GM18517 (cell line): ENCODE results near the gene FDPS.
"Not testable (repeated sequence)": the region's sequence is repeated elsewhere in the genome, so short reads cannot be mapped to it uniquely, and the experiment has no call there.

Experiments used
- ATAC-seq: cut with Tn5 transposase; IDR thresholded peaks from one replicate; pipeline ENCODE4 v1.9.1; 2021; ENCODE audit warnings: mild to moderate bottlenecking, moderate library complexity; ENCODE audit not compliant: unreplicated experiment

Gene FDPS

DNA sequence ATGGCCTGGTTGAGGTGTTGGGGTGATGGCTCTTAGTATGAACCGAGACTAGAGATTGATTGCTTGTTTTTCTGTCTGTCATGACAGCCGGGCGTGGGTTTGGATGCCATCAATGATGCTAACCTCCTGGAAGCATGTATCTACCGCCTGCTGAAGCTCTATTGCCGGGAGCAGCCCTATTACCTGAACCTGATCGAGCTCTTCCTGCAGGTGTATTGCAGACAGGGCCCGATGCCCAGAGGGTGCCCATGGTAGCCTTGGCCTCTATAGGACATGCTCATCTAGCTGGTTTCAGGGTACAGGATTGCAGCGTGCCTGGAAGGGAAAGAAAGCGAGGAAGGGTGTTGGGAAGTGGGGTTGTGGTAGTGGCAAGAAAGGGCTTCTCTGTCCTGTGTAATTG lies 9.4 kb downstream of the FDPS start:
- no peak for ATAC-seq

GRCh38 chr1:155319536-155319935 lies 10.9 kb downstream of the FDPS start:
- no peak for ATAC-seq

DNA sequence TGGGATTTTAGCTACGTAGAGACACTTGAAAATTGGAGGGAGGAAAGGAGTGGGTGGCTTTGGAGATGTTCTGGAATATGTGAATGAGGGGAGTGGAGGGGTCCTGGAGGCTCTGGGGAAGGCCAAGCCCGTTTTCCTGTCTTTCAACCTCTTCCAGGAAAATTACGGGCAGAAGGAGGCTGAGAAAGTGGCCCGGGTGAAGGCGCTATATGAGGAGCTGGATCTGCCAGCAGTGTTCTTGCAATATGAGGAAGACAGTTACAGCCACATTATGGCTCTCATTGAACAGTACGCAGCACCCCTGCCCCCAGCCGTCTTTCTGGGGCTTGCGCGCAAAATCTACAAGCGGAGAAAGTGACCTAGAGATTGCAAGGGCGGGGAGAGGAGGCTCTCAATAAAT lies 11.6 kb downstream of the FDPS start:
- no peak for ATAC-seq

GRCh38 chr1:155320661-155321617 lies 12.3 kb downstream of the FDPS start, which contains the start of gene RUSC1:
Gene RUSC1 (plus strand): TSS chr1:155320894. CDS start chr1:155321774, 880 bp downstream.
- no peak for ATAC-seq

DNA sequence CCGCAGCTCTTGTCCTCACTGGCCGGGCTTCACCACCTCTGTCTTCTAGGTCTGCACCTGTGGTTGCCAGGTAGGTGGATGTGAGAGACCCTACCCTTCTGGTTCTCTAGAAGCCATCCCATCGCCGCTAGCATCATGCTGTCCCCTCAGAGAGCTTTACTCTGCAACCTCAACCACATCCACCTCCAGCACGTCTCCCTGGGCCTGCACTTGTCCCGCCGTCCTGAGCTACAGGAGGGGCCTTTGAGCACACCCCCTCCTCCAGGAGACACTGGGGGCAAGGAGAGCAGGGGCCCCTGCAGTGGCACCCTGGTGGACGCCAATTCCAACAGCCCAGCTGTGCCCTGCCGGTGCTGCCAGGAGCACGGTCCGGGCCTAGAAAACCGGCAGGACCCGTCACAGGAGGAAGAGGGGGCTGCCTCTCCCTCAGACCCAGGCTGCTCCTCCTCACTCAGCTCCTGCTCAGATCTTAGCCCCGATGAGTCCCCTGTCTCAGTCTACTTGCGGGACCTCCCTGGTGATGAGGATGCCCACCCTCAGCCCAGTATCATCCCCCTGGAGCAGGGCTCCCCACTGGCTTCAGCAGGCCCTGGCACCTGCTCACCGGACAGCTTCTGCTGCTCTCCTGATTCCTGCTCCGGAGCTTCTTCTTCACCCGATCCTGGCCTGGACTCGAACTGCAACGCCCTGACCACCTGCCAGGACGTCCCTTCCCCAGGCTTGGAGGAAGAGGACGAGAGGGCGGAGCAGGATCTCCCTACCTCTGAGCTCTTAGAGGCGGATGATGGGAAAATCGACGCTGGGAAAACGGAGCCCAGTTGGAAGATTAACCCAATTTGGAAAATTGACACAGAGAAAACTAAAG lies 13.2 kb downstream of the FDPS start:
- no peak for ATAC-seq

GRCh38 chr1:155322571-155322952 lies 13.9 kb downstream of the FDPS start:
- no peak for ATAC-seq

- ATAC-seq: no peak
These were observed 14.5 kb downstream of the FDPS start for GRCh38 chr1:155322953-155323728.

DNA sequence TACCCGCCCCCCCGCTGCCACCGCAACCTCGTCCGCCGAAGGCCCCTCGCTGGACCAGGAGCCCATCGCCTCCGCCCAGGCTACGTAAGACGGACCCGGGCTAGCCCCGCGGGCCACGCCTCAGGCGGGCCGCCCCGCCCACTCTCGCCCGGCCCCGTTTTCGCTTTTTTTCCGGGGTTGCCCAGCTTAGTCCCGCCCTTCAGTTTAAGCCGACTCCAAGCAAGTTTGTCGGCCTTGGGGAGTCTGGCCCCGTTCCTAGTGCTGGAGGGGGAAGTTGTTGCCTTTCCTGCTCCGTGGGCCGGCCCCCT lies 15.0 kb downstream of the FDPS start:
- ATAC-seq: peak; percentile 15

DNA sequence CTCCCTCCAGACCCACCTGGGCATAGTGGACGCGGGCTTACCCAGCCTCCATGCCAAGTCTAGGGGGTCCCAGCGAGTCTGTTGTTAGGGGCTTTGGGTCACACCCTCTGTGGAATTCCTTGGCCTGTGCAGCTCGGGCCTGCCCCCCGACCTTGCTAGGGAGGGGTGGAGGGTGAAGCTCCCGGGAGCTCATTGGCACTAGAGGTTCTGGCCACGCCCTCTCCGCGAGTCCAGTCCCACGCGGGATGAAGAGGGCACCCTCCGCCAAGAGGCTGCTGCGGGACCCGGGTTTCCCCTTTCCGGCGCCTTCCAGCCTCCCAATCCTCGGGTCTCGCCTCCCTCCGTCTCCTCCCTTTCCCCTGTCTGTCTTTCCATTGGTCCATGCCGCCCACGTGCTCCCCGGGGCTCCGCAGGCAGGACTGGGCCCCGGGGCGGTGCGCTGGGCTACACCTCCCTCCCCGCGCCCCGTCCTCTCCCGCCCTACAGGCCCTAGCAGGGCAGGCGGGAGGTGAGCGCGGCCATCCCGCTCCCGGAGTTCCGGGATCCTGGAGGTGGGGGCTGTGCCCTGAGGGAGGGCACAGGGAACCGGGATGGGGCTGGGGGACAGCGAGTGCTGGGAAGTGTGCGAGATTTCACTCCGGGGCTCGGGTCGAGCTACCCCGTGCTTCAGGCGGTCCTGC lies 15.5 kb downstream of the FDPS start:
- ATAC-seq: peak; percentile 63

GRCh38 chr1:155324717-155325602 lies 16.3 kb downstream of the FDPS start:
- ATAC-seq: no peak

DNA sequence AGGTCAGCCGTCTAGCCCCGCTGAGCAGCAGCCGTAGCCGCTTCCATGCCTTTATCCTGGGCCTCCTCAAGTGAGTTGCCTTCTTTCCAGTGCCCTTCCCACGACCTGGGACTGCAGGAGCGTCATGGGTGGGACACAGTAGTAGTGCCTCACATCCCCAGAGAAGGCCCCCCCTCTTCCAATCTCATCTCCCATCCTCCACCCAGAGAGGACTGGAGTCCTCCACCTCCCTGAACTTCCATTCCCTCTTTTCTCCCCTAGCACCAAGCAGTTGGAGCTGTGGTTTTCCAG lies 16.9 kb downstream of the FDPS start:
- ATAC-seq: no peak

GRCh38 chr1:155326020-155326526 lies 17.4 kb downstream of the FDPS start:
- ATAC-seq: no peak

DNA sequence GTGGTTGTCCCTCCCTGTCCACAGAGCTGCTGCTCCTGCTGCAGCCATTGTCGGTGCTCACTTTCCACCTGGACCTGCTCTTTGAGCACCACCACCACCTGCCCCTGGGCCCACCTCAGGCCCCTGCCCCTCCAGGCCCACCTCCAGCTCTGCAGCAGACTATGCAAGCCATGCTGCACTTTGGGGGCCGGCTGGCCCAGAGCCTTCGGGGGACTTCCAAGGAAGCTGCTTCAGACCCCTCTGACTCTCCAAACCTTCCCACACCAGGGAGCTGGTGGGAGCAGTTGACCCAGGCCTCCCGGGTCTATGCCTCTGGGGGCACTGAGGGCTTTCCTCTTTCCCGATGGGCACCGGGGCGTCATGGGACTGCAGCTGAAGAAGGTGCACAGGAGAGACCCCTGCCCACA lies 18.0 kb downstream of the FDPS start:
- ATAC-seq: no peak

DNA sequence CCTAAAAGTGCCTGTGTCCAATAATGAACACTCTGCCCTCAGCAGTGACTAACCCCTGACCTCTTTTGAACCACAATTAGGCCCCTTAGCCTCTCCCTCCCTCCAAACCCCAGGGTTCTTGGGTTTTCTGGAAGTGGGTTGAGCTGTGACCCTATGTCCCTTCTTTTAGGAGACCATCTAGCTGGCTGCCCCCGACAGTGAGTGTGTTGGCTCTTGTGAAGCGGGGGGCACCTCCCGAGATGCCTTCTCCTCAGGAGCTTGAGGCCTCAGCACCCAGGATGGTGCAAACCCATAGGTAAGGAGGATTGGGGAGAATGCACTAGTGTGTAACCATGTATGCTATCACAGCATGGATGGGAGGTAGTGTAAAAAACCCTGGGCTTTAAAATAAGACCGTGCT lies 19.3 kb downstream of the FDPS start:
- ATAC-seq: no peak

DNA sequence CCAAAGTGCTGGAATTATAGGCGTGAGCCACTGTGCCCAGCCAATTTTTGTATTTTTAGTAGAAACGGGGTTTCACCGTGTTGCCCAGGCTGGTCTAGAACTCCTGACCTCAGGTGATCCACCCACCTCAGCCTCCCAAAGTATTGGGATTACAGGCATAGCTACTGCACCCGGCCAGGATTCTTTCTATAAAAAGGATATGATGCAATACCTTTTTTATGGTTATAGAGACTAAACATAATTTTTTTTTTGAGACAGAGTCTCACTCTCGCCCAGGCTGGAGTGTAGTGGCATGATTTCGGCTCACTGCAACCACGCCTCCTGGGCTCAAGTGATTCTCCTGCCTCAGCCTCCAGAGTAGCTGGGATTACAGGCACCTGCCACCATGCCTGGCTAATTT lies 20.2 kb downstream of the FDPS start:
- ATAC-seq: not testable (repeated sequence)

DNA sequence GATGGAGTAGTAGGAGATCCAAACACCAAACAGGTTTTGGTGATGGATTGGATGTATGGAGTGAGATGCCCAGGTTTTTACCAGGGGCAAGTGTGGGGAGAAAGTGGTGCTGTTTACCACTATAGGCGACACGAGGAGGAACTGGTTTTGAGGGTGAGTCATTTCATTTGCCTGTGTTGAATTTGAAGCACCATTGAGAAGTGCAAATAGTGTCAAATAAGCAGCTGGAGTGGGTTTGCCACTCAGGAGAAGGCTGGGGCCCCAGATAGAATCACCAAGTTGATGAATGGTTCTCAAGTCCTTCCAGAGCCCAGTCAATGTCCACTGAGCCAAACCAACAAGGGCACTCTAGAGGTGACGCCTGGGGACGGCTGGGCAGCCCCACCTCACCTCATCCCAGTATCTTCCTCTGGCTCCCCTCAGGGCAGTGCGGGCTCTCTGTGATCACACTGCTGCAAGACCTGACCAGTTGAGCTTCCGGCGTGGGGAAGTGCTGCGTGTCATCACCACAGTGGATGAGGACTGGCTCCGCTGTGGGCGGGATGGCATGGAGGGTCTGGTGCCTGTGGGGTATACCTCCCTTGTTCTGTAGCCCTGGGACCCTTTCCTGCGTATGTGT lies 21.4 kb downstream of the FDPS start:
- no peak for ATAC-seq

DNA sequence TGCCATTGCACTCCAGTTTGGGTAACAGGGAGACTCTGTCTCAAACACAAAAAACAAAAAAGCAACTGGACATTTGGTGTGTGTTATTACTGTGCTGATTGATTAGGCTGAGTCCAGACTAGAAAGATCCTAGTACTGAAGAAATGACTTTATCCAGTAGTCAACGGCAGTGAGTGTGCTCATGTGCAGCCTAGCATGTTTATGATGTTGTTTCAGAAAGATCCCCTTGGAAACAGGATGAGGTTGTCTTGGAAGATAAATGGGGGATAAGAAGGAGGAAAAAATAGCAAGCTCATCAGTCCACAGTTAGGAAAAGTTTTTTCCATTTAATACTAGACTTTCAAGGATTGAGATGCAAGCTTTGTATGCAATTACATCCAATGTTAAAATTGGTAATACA lies 26.3 kb downstream of the FDPS start:
- no peak for ATAC-seq

DNA sequence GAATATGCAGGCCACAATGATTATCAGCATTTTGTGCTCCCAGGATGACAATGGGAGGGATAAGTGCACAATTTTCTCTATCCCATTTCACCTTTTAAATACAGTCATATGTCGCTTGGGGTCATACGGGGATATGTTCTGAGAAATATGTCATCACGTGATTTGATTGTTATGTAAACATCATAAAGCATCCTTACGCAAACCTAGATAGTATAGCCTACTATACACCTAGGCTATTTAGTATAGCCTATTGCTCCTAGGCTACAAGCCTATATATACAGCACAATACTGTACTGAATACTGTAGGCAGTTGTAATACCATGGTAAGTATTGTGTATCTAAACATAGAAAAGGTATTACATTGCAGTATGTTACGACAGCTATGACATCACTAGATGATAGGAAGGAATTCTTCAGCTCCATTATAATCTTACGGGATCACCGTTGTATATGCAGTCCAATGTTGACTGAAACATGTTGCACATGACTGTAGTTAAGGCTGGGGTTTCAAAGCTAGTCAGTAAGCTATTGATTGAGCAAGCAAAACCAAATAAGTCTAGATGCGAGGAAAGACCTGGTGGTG lies 30.9 kb downstream of the FDPS start:
- no peak for ATAC-seq

GRCh38 chr1:155342842-155343241 lies 34.2 kb downstream of the FDPS start:
- no peak for ATAC-seq
